HG03432 (cell line): ENCODE results near the gene CHST8.
"Not testable (repeated sequence)": the region's sequence is repeated elsewhere in the genome, so short reads cannot be mapped to it uniquely, and the experiment has no call there.

Source experiments
- ATAC-seq: cut with Tn5 transposase; IDR thresholded peaks from one replicate; pipeline ENCODE4 v1.9.1; 2021; ENCODE audit warnings: mild to moderate bottlenecking, moderate library complexity; ENCODE audit not compliant: unreplicated experiment

Gene CHST8

DNA sequence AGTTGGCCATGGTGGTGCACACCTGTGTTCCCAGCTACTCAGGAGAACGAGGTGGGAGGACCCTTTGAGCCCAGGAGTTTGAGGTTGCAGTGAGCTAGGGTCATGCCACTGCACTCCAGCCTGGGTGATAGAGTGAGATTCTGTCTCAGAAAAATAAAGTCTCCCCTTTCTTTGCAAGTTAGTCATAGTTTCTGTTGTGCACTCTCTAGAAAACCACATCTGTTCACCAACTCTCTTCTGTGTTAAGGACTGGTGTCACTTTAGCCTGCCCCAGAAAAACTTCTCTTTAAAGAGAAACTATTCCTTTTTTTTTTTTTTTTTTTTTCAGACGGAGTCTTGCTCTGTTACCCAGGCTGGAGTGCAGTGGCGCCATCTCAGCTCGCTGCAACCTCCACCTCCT is 4.9 kb upstream of the CHST8 start:
- no peak for ATAC-seq

DNA sequence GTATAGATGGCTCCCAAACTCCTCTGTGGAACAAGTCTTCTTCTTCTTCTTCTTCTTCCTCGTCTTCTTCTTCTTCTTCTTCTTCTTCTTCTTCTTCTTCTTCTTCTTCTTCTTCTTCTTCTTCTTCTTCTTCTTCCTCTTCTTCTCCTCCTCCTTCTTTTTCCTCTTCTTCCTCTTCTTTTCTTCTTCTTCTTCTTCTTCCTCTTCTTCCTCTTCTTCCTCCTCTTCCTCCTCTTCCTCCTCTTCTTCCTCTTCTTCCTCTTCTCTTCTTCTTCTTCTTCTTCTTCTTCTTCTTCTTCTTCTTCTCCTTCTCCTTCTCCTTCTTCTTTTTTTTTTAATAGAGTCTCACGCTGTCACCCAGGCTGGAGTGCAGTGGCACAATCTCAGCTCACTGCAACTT is 3.4 kb upstream of the CHST8 start:
- not testable (repeated sequence) for ATAC-seq

DNA sequence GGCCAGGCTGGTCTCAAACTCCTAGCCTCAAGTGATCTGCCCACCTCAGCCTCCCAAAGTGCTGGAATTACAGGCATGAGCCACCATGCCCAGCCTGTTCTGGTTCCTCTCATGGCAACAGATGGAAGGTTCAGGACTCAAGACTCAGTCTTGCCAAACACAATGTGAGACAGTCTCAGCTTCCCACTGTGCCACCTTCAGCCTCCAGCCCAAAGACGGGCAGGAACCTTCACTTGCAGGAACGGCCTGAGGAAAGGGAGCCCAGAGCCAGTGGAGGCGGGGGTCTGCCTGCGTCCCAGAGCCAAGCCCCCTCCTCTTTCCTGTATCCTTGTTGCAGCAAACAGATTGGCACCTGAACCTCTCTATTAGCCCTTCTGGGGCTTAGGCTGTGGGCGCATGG is 2.9 kb upstream of the CHST8 start:
- ATAC-seq: no peak

DNA sequence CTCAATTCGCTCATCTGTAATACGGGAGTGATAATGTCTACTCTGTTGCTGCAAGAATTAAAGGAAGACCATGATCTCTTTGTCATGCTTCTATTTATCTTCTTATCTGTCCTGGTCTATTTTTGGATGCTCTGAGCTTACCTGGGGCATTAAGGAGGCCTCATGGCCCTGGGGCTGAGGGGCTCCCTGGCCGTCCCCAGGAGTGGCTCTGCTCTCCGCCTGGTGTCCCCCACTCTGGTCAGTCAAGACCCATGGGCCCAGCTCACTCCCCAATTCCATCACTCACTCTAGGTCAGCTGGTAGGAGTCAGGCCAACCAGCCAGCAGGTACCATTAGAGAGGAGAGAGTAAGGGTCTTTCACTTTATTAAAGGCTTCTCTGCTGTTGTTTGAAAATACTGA is 1.1 kb upstream of the CHST8 start:
- no peak for ATAC-seq

DNA sequence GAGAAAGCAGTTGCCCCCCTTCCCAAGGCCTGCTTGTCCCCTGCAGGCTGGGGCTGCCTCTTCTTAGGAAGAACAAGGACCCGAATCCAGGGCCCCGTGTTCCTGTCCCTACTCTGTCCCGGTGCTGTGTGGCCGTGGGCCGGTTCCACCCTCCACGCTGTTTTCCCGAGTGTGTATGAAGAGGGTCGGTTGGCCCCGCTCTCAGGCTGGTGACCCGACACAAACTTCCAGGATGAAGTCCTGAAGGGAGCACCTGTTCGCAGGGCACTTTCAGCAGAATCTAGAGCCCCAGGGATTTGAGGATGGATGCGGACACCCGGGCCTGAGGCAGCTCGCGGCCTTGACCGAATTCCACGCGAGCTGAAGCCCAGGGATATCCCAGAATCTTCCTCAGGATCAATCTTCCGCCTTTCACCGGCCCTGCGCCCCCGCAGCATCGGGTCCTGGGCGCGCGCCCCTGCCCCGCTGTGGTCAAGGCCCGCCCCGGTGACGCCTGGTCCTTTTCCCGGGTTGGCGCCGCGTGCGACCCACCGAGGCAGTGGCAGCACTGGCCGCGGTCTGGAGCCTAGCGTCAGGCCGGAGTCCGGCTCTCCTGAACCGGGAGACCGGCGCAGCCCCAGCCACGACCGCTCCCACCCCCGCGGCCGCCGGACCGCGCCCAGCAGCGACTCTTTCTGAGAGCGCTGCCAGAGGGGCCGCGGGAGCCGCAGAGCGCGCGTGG is 528 bp upstream of the CHST8 start:
- ATAC-seq: no peak

DNA sequence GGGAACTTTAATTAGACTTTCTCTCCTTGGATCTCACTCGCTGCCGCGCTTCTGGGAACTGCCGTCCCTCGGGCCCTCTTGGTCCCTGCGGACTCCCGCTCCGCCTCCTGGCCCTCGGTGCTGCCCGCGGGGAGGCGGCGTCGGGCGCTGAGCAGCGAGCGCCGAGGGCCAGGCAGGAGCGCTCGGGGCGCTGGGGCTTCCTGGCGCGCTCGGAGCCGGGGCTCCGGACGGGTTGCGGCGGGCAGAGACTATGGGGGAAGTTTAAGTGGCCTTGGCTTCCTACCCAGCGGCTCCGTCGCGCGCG is 704 bp downstream of the CHST8 start:
- no peak for ATAC-seq

DNA sequence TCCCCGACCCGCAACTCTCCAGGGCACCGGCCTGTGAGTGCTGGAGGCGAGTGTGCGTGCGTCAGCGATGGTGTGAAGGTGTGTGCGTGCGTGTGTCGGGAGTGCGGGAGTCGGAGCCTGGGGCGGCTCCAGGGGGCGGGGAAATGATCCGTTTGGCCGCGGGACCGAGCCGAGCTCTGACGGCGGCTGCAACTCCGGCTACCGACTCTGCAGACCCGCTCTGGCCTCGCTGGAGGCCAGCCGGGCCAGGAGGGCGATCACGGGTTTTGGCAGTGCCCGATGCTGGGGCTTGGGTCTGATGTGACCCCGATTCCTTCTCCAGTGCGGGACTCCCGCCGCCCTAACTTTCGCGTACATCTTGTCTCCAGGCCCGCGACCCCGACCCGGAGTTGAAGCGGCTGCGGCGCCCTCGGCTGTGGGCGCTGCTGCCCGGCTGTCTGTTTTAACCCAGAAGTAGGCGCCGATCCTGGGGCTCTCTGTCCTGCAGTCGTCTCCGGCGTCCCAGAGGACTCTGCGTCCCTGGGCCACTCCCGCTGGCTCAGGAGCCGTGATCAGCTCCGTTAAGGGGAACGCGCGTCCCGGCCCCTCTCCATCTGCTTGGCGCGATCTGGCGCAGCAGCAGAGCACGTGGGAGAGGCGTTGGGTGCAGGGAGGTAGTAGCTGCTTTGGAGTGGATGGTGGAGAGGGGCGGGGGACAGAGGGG is 1.2 kb downstream of the CHST8 start:
- ATAC-seq: no peak

DNA sequence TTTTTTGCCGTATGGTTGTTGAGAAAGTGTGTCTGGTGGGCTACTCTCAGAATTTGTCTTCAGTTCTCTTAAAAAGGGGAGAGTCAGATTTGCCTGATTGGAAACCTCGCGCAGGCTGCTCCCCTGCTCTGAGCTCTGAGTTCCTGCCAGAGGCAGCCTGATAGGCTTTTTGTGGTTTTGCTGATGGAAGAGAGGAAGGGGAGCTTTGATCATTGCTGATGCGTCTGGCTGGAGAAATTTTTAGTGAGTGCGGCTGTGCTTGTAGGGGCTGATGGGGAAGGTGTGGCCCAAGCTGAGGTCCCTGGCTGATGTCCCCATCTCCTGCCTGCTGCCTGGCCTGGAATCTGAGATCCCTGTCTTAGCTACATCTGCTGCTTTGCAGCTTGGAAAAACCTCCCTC is 2.8 kb downstream of the CHST8 start:
- no peak for ATAC-seq

DNA sequence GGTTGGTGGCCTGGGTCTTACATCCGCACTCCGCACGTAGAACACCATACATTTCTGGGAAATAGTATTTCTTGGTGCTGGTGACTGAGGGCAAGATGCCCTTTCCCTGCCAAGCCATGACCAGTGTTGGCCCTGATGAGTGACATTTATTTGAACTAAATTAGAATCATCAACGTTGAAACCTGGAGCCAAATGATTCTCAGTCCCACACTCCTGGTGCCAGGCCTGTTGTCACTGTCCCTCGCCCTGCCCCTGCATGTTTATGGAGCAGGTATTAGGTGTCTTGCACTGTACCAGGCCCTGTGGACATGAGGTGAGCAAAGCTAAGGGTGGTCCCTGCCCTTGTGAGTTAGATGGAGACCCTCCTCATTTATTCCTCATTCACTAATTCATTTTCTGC is 5.8 kb downstream of the CHST8 start:
- ATAC-seq: no peak

DNA sequence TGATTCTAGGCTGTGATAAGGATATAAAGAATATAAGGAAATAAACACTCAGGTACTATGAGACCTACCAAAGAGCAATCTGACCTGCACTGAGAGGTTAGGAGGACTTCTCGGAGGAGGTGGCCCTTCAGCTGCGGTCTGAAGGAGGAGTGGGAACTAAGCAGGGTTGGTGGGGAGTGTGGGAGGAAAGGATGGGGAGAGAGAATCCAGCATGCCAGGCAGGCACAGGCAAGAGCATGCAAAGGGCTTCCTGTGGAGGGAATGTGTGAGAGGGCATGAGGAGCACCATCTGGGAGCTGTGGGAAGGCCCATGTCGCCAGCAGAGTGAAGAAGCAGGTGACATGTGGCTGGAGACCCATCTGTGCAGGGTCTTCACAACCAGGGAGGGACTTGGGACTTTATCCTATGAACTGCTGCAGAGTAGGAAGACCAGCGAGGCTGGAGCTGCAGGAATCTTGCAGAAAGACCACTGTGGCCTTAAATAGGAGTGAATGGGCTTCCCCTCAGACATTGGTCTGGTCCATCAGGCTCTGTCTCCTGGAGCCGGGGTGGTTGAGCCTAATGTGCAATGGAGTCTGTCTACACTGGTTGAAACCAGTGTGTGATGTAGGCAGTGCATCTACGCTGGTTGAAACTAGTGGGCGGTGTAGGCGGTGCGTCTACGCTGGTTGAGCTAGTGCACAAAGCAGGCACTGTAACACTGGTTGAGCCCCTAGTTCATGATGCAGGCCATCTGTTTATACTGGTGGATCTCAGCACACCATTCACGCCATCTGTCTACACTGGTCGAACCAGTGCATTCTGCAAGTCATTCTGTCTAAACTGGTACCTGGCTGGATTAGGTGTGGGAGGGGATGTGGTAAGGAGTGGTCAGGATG is 6.4 kb downstream of the CHST8 start:
- no peak for ATAC-seq

DNA sequence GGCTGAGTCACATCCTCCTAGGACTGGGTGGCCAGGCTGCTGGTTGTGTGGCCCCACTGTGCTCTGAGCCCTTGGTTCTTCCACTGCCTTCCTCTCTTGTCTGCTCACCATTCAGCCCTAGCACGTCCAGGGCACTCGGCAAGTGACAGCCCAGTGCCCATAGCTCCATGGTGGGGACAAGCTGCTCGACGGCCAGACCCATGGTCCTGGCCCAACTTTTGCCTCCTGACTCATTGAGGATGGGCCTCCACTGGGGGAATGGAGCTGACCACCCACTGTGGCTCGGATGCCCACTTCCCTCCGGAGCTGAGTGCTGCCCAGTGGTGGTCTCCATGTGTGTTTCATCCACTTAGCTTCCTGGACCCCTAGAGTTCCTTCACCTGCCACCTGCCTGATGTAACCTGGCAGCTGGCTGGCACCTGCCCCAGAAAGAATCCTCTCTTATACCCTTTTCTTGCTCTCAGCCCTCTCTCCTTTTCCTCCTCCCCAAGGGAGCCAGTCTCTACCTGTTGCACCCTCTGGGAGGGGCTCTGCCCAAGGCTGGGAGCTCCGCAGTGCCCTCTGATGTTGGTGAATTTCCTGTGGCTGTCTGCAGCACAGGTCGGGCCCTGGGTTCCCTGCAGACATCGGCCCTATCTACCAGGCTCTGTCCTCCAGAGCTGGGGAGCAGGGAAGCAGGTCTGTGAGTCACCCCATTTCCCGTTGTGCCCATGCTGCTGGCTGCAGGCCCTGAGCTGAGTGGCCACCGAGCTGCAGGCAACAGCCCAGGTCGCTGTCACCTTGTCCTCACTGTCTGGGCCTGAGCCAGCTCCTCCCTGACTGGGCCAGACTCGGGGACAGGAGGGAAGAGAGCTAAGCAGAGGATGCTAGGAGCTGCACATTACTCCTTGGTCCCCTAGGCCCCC is 7.4 kb downstream of the CHST8 start:
- ATAC-seq: no peak

DNA sequence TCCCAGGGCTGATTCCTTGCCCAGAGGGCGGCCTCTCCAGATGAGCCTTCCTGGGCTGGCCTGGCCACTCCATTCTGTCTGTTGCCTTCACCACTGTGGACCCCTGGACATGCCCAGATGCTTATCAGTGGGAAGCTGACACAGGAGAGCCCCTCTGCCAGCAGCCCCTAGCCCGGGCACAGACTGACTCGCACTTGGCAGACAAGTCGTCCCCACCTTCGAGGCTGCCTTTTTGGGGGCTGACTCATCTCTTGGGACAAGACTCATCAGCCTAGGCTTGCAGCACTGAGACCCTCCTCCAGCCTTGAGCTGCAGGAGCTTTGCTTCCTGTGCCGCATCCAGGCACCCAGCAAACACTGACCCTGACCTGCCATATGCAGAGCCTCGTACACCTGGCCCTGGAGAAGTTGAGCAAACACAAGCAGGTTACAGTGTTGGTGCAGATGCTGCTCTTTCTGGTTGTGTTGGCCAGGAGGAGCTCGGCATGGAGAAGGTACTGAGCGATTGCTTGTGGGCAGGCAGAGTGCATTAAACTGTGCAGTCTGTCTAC is 8.1 kb downstream of the CHST8 start:
- ATAC-seq: no peak

DNA sequence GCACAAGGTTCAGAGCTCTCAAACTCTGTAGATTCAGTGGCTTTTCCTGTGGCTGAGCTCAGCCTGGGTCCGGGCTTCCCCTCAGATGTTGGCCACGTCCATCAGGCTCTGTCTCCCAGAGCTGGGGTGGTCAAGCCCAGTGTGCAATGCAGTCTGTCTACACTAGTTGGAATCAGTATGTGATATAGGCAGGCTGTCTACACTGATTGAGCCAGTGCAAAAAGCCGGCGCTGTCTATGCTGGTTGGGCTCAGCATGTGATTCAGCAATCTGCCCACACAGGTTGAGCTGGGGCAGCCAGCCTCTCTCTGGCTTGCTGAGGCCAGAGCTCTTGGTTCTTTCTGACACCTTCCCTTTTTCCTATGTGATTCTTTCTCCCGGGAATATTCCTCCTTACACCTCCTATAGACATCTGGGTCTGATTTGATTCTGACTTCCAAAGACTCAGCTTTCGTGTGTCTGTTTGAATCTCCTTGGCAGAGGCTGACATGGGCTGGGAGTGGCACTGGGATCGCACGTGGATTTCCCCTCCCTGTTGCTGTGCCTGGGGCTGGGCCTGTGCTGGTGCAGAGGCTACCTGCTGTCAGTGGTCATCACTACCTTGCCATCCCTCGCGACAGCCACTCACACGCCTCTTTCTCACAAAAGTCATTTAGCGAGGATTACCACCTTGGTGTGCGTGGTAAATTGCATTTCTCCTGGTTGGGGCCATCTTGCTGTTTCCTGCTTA is 9.3 kb downstream of the CHST8 start:
- ATAC-seq: no peak

DNA sequence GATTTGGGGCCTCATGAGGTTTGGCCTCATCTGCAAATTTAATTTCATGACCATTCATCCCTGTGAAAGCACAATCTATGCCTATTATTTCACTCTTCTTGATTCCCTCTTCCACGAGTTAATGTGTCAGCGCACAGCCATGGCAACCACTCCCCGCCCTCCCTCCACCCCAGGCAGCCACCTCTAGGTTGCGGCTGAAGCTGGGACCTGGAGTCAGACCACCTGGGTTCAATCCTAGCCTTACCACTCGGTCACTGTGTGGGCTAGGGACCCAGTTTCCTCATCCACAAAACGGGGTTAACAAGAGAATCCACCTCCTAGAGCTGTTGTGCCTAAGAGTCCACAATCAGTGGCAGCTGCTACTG is 9.8 kb downstream of the CHST8 start:
- ATAC-seq: no peak

DNA sequence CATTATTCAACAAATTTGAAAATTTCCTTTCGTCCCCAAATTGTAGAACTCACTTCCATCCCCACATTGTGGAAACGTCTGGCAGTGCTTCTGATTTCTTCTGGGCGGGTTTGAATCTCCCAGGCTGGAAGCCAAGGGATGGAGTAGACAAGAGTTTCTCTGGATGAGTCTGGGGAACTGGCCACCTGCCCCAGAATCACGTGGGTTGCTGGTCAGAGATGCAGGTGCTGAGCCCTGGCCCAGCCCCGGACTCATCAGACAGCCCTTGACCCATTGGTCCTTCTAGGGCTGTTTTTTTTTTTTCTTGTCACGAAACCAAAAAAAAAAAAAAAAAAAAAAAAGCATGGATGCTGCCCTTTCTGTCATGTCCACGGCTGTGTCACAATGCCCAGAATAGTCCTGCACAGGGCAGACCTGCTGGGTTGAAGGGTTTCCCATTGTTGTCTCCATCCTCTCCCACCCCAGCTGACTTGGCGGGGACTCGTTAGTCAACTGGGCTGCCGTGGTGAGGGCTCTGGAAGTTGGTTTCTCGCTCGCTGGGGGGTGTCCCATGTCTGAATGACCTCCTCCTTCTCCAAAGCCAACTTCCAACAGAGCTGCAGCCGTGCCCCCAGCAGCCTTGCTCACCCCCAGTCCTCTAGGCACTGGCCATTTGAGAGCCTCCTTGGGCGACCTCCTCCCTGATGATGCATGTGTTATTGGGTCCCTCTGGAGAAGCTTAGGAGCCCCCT is 12.8 kb downstream of the CHST8 start:
- no peak for ATAC-seq

DNA sequence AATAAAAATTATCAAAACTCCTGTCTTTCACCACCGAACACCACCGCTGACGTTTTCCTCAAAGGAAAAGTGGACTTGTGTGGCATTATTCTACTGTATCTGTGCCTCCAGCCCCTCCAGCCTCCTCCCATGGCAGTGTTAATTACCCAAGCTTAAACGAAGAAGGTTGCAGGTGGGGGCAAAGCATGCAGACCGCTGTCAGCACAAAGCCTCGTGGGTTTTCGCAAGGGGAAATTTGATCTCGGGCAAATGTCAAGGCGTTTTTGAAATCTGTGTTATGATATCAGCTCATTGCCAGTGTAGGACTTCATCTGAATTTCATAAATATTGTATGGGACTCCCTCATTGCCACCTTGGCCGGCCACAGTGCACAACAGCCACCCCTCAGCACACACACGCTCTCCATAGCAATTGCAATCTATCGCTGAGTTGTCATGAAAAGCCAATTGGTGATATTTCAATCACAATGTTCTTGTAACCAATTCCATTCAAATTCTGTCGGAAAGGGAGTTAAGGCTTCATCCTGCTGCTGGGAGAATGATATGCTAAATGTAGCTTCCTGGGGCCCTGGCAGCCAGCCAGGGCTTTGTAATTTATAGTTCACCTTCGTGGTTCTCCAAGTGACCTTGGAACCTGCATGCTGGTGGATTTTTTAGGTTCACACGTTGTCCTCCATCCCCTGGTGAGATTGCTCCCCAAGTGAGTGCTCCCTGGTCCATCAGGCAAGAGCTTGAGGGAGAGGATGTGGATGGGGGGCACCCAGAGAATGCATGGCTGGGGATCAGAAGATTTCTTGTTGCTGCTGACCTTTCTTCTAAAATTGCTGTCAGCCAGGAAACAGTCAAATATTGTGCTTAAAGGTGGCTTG is 16.6 kb downstream of the CHST8 start:
- no peak for ATAC-seq

DNA sequence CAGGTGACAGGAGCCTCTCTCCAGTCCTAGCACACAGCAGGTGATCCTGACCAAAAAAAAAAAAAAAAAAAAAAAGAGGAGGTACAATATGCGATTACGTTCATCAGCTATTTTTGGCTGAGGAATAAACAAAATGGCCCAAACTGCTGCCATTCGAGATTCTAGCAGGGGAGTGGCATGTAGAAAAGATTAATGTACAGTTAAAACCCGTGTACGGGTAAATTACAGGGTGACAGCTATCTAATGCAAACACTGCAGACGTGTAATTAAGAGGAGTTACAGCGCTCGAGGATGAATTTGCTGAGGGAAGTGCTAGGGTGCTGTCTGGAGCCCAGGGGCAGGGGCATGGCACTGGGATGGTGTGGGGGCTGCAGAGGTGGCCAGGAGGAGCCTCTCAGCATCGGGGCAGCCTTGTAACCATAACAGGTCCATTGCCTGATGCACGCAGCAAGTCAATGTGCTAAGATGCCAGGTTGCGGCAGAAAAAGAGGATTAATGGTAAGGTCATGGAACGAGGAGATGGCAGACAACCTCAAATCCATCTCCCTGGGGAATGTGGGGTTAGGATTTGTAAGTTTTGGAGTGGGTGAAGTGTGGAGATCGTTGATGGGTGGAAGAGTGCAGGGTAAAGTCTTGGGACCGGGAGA is 17.4 kb downstream of the CHST8 start:
- ATAC-seq: no peak

DNA sequence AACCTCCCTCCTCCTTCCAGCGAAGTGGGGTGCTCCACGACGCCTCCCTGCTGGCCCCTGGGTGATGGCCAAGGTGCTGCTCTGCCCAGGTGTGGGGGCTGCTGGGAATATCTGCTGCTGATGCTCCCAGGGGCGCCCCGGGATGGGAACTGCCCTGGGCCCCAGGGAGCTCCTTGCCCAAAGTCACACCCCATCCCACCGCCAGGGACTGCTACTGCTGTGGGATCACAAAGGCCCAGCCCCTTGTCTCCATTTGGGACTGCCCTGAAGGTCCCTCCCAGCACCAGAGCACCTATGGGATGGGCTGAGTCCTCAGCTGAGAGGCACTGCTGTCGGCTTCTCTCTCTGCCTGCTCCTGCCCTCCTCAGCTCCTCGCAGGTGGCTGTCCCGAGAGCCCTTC is 19.0 kb downstream of the CHST8 start:
- no peak for ATAC-seq
